ENCODE data around the gene BCL3.

BCL3 gene

GRCh38 chr19:44741841-44742329 is 6.6 kb upstream of the BCL3 start:
- DNase-seq (ENCODE audit: low read depth in 3 of 3): no peak

GRCh38 chr19:44742330-44743061 is 6.0 kb upstream of the BCL3 start:
- no peak for DNase-seq (ENCODE audit: low read depth in 3 of 3)

- DNase-seq (ENCODE audit: low read depth in 3 of 3): no peak
Measured at GRCh38 chr19:44744871-44745332, 3.6 kb upstream of the BCL3 start.

GRCh38 chr19:44745341-44745831 is 3.1 kb upstream of the BCL3 start:
- no peak for DNase-seq (ENCODE audit: low read depth in 3 of 3)

- DNase-seq (ENCODE audit: low read depth in 3 of 3): no peak
Measured at GRCh38 chr19:44745887-44746600, 2.5 kb upstream of the BCL3 start.

GRCh38 chr19:44746616-44746945 is 1.9 kb upstream of the BCL3 start:
- DNase-seq (ENCODE audit: low read depth in 3 of 3): no peak

GRCh38 chr19:44746946-44747738 is 1.4 kb upstream of the BCL3 start:
- DNase-seq (ENCODE audit: low read depth in 3 of 3): peak; percentile 85 to 94 (median 86)

- peak in 1 of 3 donors; percentile 38 for DNase-seq (ENCODE audit: low read depth in 3 of 3)
Measured at GRCh38 chr19:44747739-44748425, 626 bp upstream of the BCL3 start.

GRCh38 chr19:44749292-44749691 is 784 bp downstream of the BCL3 start:
- DNase-seq (ENCODE audit: low read depth in 3 of 3): no peak

GRCh38 chr19:44749994-44750393 is 1.5 kb downstream of the BCL3 start:
- DNase-seq (ENCODE audit: low read depth in 3 of 3): no peak

- no peak for DNase-seq (ENCODE audit: low read depth in 3 of 3)
Measured at GRCh38 chr19:44752123-44752815, 3.8 kb downstream of the BCL3 start.

GRCh38 chr19:44752816-44753625 is 4.5 kb downstream of the BCL3 start:
- DNase-seq (ENCODE audit: low read depth in 3 of 3): peak; percentile 90 to 94 (median 93)

GRCh38 chr19:44753626-44753931 is 5.1 kb downstream of the BCL3 start:
- DNase-seq (ENCODE audit: low read depth in 3 of 3): no peak

GRCh38 chr19:44753932-44754749 is 5.6 kb downstream of the BCL3 start:
- DNase-seq (ENCODE audit: low read depth in 3 of 3): peak; percentile 75 to 91 (median 75)

- no peak for DNase-seq (ENCODE audit: low read depth in 3 of 3)
Measured at GRCh38 chr19:44754750-44755080, 6.2 kb downstream of the BCL3 start.

- no peak for DNase-seq (ENCODE audit: low read depth in 3 of 3)
Measured at GRCh38 chr19:44755219-44755618, 6.7 kb downstream of the BCL3 start.

GRCh38 chr19:44756089-44756562 is 7.6 kb downstream of the BCL3 start:
- no peak for DNase-seq (ENCODE audit: low read depth in 3 of 3)

- no peak for DNase-seq (ENCODE audit: low read depth in 3 of 3)
Measured at GRCh38 chr19:44757057-44757734, 8.7 kb downstream of the BCL3 start.
